Stimulated activated CD8-positive, alpha-beta memory T cell treated with anti-CD3 and anti-CD28 coated beads, Interleukin-4, amount 100 ng/mL, for 24 hours (primary cell): Measurements from ENCODE around the gene HIPK2.

ENCODE experiments used
- DNase-seq: peaks from one replicate; pipeline ENCODE4 v3.0.0-alpha.2; 2020; ENCODE audit warnings: low read depth

Gene HIPK2

GRCh38 chr7:139783647-139784385 lies 6.0 kb upstream of the HIPK2 start:
- DNase-seq, result no peak

DNA sequence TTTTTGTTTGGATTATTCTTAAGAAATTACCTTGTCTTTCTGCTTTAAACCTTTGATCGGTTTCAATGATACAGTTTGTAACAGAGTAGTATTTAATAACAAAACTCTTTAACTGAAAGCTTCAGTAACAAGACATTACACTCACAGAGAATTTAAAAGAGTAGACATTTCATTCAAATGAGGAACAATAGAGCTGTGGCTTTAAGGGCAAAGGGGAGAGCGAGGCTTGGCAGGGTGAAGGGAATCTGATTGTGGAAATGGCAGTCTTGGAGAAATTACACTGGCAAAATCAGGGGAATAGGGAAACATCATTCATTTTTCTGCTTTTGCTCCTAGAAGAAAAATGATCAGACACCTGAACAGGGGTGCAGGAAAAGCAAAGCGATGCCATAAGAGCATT lies 5.1 kb upstream of the HIPK2 start:
- no peak for DNase-seq

GRCh38 chr7:139777133-139777891 lies 486 bp downstream of the HIPK2 start:
- no peak for DNase-seq

DNA sequence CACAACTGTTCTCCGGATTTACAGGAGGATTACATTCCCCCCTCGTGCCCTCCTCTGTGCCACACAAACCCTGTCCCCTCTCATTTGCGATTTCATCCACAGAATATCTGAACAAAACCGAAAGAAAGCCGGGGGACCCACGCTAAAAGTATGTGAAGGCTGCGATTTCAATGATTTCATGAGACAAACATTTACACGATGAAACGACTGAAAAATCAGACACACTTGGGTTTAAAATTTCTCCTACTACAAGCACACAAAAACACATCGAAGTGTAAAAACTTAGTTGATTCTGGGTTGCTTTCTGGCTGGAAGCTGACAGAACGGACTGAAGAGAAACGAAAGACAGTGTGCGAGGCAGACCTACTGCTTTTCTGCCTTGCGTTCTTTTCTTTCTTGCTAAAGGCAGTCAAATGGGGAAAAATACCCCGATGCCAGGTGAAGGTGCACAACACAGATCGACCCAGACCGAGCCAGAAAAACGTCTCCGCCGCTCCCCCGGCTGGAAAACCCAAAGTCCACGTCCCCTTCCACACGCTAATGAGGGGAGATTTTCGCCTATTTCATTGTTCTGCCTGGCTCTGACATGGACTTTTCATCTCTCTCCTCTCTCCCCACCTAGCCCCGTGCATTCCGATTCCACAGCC lies 1.2 kb downstream of the HIPK2 start:
- no peak for DNase-seq

GRCh38 chr7:139775829-139776266 lies 1.9 kb downstream of the HIPK2 start:
- DNase-seq, result no peak

GRCh38 chr7:139774376-139774775 lies 3.4 kb downstream of the HIPK2 start:
- no peak for DNase-seq

GRCh38 chr7:139773371-139773770 lies 4.4 kb downstream of the HIPK2 start:
- DNase-seq, result no peak

GRCh38 chr7:139772873-139773272 lies 4.9 kb downstream of the HIPK2 start:
- DNase-seq, result no peak

- no peak for DNase-seq
Observed at GRCh38 chr7:139772115-139772514, 5.7 kb downstream of the HIPK2 start.

DNA sequence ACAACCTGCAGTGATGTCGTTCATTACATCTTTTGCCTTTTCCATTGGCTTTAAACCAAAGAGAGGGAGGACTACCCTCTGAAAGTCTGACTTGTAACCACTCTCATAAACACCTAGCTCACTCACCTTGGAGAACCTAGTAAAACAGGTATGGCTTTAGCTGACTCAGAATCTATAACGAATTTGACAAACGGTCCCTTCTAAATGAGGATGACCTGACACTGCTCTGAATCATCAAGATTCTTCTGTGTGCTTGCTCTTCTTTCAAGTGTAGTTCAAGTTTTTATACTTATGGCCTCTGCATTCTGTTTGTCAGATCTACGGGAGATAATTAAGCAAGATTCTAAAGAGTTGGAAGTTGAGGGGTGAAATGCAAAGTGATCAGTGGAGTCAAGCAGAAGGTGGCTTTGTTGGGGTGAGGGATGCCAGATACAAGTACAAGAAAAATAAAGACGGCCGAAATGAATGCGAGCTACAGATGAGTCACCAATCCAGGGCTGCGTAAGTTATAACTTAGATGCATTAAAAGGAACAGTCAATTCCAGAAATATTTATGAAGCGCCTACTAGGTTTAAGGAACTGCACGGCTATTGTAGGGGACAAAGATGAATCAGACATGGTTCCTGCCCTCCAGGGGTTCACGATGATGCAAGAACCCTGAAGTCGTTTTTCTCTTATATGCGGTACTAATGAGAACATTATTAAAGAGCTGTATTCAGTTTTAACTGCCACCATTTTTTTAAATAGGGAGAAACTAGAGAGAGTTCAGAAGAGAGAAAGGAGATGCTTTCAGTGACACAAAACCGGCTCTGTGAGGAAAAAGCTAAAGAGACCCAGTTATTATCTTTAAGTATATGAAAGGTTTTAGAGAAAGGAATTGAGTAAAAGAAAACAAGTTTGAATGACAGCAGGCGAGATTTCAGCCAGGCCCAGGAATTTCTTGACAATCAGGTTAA lies 6.5 kb downstream of the HIPK2 start:
- no peak for DNase-seq

GRCh38 chr7:139769761-139770160 lies 8.0 kb downstream of the HIPK2 start:
- no peak for DNase-seq

DNA sequence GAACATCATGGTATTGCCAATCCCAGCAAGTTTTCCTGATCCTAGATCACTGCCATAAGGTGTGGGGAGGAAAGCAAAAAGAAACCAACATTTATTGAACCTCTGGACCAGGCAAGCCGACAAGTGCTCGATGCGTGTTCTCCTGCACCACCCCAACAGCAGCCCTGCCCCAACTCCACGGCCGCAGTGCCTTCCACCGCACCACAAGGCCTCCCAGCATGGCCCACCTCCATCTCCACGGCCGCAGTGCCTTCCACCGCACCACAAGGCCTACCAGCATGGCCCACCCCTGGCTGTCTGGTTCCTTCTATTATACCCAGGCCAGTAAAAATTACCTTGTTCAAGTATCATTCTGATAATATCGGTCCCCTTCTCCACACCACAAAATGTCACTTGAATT lies 8.7 kb downstream of the HIPK2 start:
- no peak for DNase-seq

- DNase-seq, result no peak
Observed at GRCh38 chr7:139768249-139768824, 9.5 kb downstream of the HIPK2 start.

DNA sequence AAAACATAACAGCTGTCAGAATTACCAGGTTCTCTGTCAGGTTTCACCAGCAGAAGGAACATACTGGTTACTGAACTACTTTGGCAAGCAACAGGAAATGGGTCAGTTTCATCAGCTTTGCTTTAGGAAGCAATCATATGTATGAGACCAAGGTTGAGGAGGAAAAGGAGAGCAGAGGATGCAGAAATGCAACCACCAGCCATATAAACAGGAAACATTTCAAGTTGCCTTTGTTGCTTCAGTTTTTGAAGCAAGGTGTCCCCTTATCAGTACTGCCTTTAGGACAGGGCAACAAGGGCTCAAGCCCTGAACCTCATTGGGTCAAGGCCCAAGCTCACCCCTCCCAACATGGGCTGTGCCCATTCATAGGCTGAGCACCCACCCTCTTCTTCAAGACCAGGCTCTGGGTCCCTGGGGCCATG lies 10.2 kb downstream of the HIPK2 start:
- DNase-seq, result no peak

DNA sequence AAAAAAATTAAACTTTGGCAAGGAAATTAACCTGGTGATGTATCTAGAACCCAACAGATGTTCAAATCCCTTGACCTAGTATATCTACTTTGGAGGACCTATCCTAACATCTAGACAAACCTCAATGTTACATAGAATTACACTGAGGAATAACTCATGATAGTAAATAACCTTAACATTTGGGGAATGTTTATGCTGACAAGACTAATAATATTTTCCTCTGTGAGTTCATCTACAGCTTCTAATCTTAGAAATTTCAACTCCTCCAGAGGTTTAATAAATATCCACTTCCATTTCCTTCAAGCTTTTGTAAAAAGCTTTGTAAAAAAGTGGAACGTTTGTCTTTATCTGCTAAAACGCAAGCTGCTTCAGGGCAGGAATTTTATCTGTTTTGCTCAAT lies 12.7 kb downstream of the HIPK2 start:
- DNase-seq, result no peak

- DNase-seq, result no peak
Observed at GRCh38 chr7:139763330-139763729, 14.5 kb downstream of the HIPK2 start.

- DNase-seq, result no peak
Observed at GRCh38 chr7:139762886-139763285, 14.9 kb downstream of the HIPK2 start.

DNA sequence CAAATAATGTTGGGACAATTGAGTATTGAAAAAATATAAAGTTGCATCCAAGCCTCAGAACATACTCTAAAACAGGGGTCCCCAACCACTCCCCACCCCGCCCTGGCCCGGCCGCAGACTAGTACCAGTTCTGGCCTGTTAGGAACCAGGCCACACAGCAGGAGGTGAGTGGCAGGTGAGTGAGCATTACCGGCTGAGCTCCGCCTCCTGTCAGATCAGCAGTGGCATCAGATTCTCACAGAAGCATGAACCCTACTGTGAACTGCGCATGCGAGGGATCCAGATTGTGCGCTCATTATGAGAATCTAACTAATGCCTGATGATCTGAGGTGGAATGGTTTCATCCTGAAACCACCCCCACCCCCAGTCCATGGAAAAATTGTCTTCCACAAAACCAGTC lies 19.4 kb downstream of the HIPK2 start:
- DNase-seq, result no peak

GRCh38 chr7:139757968-139758367 lies 19.8 kb downstream of the HIPK2 start:
- DNase-seq, result no peak

DNA sequence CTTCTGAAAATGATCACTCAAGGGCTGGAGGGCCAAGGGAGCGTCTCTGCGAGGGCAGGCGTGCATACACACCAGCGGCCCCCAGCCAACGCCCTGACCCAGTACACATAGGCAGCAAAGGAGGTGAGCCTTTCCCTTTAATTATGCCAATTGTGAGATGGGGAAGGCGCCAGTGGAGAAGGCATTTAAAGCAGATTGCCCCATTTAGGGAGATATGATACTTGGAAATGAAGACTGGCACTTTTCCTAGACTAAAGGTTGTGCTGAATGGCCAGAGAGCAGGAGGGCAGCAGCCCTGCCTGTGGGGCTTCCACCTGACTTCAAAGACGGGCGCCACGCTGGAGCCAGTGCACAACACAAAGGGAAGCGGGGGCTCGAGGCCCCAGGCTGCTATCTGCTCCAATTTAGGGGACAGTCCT lies 24.1 kb downstream of the HIPK2 start:
- no peak for DNase-seq

- DNase-seq, result no peak
Observed at GRCh38 chr7:139753081-139753692, 24.6 kb downstream of the HIPK2 start.
